Measurements from ENCODE around the gene LHCGR.

GRCh38 chr2:48754874-48755273, 650 bp downstream of the LHCGR start:
- TF ChIP-seq CTCF (IDR thresholded peaks at IDR 0.05; ENCODE audit: low read depth, low read length, poor library complexity, severe bottlenecking) (no peak), EZH2phosphoT487 (IDR thresholded peaks at IDR 0.05; ENCODE audit: borderline replicate concordance, low read length) (no peak)

Measured in DOHH2 (cell line).